NCI-H2107 treated with DMSO at 0.1 percent for 48 hours (cell line): Measurements from ENCODE around the gene POLR3K.
"Not testable (repeated sequence)": the region's sequence is repeated elsewhere in the genome, so short reads cannot be mapped to it uniquely, and the experiment has no call there.

ENCODE experiments used
- DNase-seq: peaks from one replicate; lab custom pipeline; 2025; ENCODE audit not compliant: unreplicated experiment; lab: John Stamatoyannopoulos, UW

POLR3K gene

GRCh38 chr16:20886-21285 is 32.5 kb downstream of the POLR3K start:
- not testable (repeated sequence) for DNase-seq

GRCh38 chr16:17062-17765 is 36.2 kb downstream of the POLR3K start:
- DNase-seq: not testable (repeated sequence)

DNA sequence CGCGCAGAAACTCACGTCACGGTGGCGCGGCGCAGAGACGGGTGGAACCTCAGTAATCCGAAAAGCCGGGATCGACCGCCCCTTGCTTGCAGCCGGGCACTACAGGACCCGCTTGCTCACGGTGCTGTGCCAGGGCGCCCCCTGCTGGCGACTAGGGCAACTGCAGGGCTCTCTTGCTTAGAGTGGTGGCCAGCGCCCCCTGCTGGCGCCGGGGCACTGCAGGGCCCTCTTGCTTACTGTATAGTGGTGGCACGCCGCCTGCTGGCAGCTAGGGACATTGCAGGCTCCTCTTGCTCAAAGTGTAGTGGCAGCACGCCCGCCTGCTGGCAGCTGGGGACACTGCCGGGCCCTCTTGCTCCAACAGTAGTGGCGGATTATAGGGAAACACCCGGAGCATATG is 42.6 kb downstream of the POLR3K start:
- DNase-seq: not testable (repeated sequence)

DNA sequence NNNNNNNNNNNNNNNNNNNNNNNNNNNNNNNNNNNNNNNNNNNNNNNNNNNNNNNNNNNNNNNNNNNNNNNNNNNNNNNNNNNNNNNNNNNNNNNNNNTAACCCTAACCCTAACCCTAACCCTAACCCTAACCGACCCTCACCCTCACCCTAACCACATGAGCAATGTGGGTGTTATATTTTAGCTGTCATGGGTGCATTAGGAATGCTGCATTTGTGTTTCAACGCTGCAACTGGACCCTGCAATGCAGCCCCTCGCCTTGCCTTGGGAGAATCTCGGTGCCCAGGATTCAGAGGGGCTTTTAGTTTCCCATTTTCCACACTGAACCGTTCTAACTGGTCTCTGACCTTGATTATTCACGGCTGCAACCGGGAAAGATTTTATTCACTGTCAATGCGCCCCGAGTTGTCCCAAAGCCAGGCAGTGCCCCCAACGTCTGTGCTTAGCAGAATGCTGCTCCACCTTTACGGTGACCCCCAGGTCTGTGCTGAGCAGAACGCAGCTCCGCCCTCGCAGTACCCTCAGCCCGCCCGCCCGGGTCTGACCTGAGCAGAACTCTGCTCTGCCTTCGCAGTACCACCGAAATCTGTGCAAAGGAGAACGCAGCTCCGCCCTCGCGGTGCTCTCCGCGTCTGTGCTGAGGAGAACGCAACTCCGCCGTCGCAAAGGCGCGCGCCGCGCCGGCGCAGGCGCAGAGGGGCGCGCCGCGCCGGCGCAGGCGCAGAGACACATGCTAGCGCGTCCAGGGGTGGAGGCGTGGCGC is 43.3 kb downstream of the POLR3K start:
- DNase-seq: no peak
